Esophagus muscularis mucosa (tissue), 4 donors: ENCODE data around the gene TMEM92. TPM values are rescaled to one million over a fixed set of nuclear protein-coding genes. Genes with fewer than 3 reads are reported as not detected.

ENCODE experiments used
- DNase-seq: peaks from one replicate; pipeline ENCODE4 v3.0.0-alpha.2; 2017; ENCODE audit errors: extremely low spot score
- H3K27ac ChIP-seq, 4 donors: fragments of 200-600 bp; sonication (generic); replicated peaks in 1 of 4; 1 replicate in 3 of 4; 2 replicates in 1 of 4; pipeline ENCODE4 v1.5.1; 2016 to 2019; ENCODE audit warnings: mild to moderate bottlenecking in 1 of 4
- H3K27me3 ChIP-seq, 4 donors: fragments of 200-600 bp; sonication (generic); one replicate each; pipeline versions ENCODE4 v1.5.1 to v1.6.0; 2016 to 2019
- H3K36me3 ChIP-seq, 4 donors: fragments of 200-600 bp; sonication (generic); one replicate each; pipeline ENCODE4 v1.5.1; 2016 to 2019
- H3K4me1 ChIP-seq, 4 donors: fragments of 200-600 bp; sonication (generic); one replicate each; pipeline ENCODE4 v1.5.1; 2016 to 2019
- H3K4me3 ChIP-seq, 4 donors: fragments of 200-600 bp; sonication (generic); 1 replicate in 2 of 4; 2 replicates in 2 of 4; pipeline ENCODE4 v1.5.1; 2016 to 2019; ENCODE audit warnings: mild to moderate bottlenecking in 4 of 4, moderate library complexity in 1 of 4
- H3K9me3 ChIP-seq, 4 donors: fragments of 200-600 bp; sonication (generic); 1 replicate in 3 of 4; 2 replicates in 1 of 4; pipeline ENCODE4 v1.5.1; 2016 to 2019
- EP300 ChIP-seq: sonication (generic); formaldehyde crosslinking; IDR thresholded peaks from one replicate; pipeline ENCODE4 v1.6.1; 2017; ENCODE audit warnings: antibody characterized with exemption
- POLR2A ChIP-seq: fragments of 450-650 bp; IDR thresholded peaks from one replicate; pipeline ENCODE4 v1.6.1; 2017; ENCODE audit warnings: antibody characterized with exemption, moderate library complexity, mild to moderate bottlenecking, low read depth
- POLR2AphosphoS5 ChIP-seq, 2 donors: sonication (generic); formaldehyde crosslinking; IDR thresholded peaks; one replicate each; pipeline ENCODE4 v1.6.1; 2017; ENCODE audit warnings: antibody characterized with exemption in 2 of 2
- WGBS: methylation state at CpG from one replicate; pipeline ENCODE4 v1.1.5; 2018; 5-methylcytosine and 5-hydroxymethylcytosine counted together
- intact Hi-C: fragments of 100-400 bp; cut with DNase I; formaldehyde crosslinking; loops from one replicate; pipeline ENCODE4 v1.15.1; 2023
- total RNA-seq, 4 donors: library from RNA; depleted of rRNA; stranded (reverse); fragments of >200 nt; gene quantifications; one replicate each; pipeline versions ENCODE4 v1.1.0 to v1.2.1, GENCODE V29; 2016
- TF ChIP-seq, protein P1 (sequence below), 3 experiments: fragments of 200-600 bp in 2 of 3; fragments of 450-650 bp in 1 of 3; sonication (generic) in 2 of 3; IDR thresholded peaks; one replicate each; pipeline ENCODE4 v1.5.1; 2017 to 2019; ENCODE audit warnings: antibody characterized with exemption in 3 of 3, mild to moderate bottlenecking in 2 of 3, moderate library complexity in 1 of 3

Gene TMEM92
- total RNA-seq, 4 donors from 2014 or later: 0.80 TPM; not detected in 3

DNA sequence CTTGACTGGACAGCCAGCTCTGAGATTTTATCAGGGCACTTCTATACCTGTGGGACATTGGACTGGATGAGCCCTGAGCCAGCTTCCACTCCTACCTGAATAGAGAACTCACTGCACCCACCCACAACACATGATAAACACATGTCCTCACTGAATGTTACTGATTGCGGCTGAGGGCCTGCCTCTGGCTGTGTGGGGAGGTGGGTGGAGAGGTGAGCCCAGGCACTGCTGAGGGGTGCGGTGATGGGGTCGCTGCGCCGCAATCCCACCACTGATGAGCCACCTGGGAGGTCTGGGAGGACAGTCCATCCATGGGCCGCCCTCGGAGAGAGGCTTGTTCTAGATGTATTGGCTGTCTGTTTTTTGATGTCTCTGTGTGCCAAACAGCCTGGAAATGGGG, 5.4 kb downstream of the TMEM92 start:
- peaks cover 0 to 20% (median 0%) of the 10 kb centered on the region in 4 donors for H3K27me3 ChIP-seq
- intact Hi-C loops: no loop called here
- peaks cover 0 to 15% (median 6%) of the 10 kb centered on the region in 4 donors for H3K4me1 ChIP-seq
- H3K4me3 ChIP-seq: no peak overlapping the region
- no peaks in the 10 kb centered on the region for H3K9me3 ChIP-seq
- H3K27ac ChIP-seq: no peak overlapping the region
- H3K36me3 ChIP-seq: peaks cover 0 to 3% (median 0%) of the 10 kb centered on the region in 4 donors
- no CpG with 5 or more reads among the region's 7 CpGs for WGBS
- TF ChIP-seq POLR2AphosphoS5 (IDR thresholded peaks at IDR 0.05) (no peak), POLR2A (no peak), EP300 (no peak)
- TF ChIP-seq, protein P1, sequence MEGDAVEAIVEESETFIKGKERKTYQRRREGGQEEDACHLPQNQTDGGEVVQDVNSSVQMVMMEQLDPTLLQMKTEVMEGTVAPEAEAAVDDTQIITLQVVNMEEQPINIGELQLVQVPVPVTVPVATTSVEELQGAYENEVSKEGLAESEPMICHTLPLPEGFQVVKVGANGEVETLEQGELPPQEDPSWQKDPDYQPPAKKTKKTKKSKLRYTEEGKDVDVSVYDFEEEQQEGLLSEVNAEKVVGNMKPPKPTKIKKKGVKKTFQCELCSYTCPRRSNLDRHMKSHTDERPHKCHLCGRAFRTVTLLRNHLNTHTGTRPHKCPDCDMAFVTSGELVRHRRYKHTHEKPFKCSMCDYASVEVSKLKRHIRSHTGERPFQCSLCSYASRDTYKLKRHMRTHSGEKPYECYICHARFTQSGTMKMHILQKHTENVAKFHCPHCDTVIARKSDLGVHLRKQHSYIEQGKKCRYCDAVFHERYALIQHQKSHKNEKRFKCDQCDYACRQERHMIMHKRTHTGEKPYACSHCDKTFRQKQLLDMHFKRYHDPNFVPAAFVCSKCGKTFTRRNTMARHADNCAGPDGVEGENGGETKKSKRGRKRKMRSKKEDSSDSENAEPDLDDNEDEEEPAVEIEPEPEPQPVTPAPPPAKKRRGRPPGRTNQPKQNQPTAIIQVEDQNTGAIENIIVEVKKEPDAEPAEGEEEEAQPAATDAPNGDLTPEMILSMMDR (IDR thresholded peaks at IDR 0.05): no peak
- DNase-seq: no peak

- intact Hi-C loops: no loop called here
- TF ChIP-seq POLR2A: no peak
- TF ChIP-seq EP300: no peak
- no peak for TF ChIP-seq POLR2AphosphoS5 (IDR thresholded peaks at IDR 0.05)
- TF ChIP-seq, protein P1 (IDR thresholded peaks at IDR 0.05): no peak
- peaks cover 0 to 3% (median 0%) of the 10 kb centered on the region in 4 donors for H3K36me3 ChIP-seq
- 81% methylated on average over 8 of the region's 8 CpGs for WGBS
- no peak overlapping the region for H3K4me3 ChIP-seq
- DNase-seq: no peak
- H3K27me3 ChIP-seq: peaks cover 0 to 20% (median 0%) of the 10 kb centered on the region in 4 donors
- H3K27ac ChIP-seq: no peak overlapping the region
- H3K4me1 ChIP-seq: peaks cover 0 to 15% (median 6%) of the 10 kb centered on the region in 4 donors
- H3K9me3 ChIP-seq: no peaks in the 10 kb centered on the region
Measured at GRCh38 chr17:50280068-50280467, 5.8 kb downstream of the TMEM92 start.

DNA sequence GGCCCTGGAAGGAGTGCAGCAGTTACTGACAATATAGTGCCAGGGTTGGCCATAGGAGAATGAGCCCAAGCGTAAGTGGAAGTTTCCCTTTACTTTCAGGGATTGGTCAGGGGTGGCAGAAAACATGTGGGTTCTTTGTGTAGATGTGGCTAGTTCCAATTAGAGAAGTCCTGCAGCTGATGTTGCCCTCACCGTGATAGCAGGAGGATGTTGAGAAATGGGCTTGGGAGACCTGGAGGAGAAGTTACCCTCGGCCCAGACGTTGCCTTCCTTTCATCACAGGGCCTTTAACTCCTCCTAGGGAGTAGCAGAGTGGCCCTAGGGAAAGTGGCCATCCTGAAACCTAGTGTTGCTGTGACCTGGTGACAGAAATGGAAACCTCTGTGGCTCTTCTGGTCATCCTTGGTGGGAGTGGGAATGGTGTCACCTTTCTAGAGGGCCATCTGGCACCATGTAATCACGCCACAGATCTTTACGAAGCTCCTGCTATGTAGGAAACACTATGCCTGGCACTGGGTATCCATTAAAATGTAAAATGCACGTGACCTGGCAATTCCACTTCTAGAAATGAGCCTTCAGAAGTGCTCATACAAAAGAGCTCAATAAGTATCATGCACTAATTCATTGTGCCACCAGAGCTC, 6.7 kb downstream of the TMEM92 start:
- TF ChIP-seq POLR2A: no peak
- TF ChIP-seq POLR2AphosphoS5 (IDR thresholded peaks at IDR 0.05): no peak
- TF ChIP-seq, protein P1 (IDR thresholded peaks at IDR 0.05): no peak
- TF ChIP-seq EP300: no peak
- Histone ChIP-seq H3K27ac (no peak overlapping the region), H3K4me3 (no peak overlapping the region), H3K9me3 (no peaks in the 10 kb centered on the region), H3K36me3 (peaks cover 0 to 3% (median 0%) of the 10 kb centered on the region in 4 donors), H3K27me3 (peaks cover 0 to 20% (median 0%) of the 10 kb centered on the region in 4 donors), H3K4me1 (peaks cover 0 to 15% (median 6%) of the 10 kb centered on the region in 4 donors)
- DNase-seq: no peak
- WGBS: 81% methylated on average over 7 of the region's 7 CpGs
- intact Hi-C loops: no loop called here

- Histone ChIP-seq H3K27ac (no peak overlapping the region), H3K36me3 (peaks cover 0 to 3% (median 0%) of the 10 kb centered on the region in 4 donors), H3K9me3 (no peaks in the 10 kb centered on the region), H3K4me3 (no peak overlapping the region), H3K27me3 (peaks cover 0 to 20% (median 0%) of the 10 kb centered on the region in 4 donors), H3K4me1 (peaks cover 0 to 9% (median 2%) of the 10 kb centered on the region in 4 donors)
- WGBS: 91% methylated on average over 4 of the region's 4 CpGs
- DNase-seq: no peak
- TF ChIP-seq, protein P1 (IDR thresholded peaks at IDR 0.05): no peak
- TF ChIP-seq EP300: no peak
- TF ChIP-seq POLR2AphosphoS5 (IDR thresholded peaks at IDR 0.05): no peak
- TF ChIP-seq POLR2A: no peak
- intact Hi-C loops: no loop called here
Measured at GRCh38 chr17:50281739-50282401, 7.6 kb downstream of the TMEM92 start.
